Measurements from ENCODE around the gene PTPRF.

DNA sequence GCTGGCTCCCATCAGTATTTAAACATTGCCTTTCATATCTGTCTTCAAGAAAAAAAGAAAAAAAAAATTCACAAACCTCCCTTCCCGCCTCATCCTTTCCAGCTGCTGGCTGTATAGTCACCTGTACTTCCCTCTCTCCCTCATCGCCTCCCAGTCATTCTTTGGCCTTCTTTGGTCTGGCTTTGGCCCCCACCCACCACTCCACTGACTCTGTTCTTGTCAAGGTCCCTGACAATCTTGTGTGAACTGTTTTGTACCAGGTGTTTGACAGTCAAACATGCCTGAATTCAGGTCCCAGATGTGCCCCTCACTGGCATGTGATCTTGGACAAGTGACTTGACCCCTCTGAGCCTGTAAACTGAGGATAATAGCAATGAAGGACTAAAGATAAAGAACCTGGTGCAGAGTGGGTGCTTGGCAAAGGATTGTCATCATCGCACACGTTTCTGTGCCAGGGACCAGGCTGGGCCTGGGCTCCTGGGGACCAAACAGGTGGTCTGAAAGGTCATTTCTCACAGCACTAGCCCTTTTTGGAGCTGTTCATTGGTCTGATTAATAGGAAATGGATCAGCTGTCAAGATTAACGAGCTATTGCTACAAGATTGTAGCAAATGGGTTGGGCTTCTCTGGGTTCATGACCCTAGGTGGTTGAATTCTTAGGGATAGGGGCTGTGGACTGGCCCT, 21.5 kb downstream of the PTPRF start:
- TF ChIP-seq, protein P1, sequence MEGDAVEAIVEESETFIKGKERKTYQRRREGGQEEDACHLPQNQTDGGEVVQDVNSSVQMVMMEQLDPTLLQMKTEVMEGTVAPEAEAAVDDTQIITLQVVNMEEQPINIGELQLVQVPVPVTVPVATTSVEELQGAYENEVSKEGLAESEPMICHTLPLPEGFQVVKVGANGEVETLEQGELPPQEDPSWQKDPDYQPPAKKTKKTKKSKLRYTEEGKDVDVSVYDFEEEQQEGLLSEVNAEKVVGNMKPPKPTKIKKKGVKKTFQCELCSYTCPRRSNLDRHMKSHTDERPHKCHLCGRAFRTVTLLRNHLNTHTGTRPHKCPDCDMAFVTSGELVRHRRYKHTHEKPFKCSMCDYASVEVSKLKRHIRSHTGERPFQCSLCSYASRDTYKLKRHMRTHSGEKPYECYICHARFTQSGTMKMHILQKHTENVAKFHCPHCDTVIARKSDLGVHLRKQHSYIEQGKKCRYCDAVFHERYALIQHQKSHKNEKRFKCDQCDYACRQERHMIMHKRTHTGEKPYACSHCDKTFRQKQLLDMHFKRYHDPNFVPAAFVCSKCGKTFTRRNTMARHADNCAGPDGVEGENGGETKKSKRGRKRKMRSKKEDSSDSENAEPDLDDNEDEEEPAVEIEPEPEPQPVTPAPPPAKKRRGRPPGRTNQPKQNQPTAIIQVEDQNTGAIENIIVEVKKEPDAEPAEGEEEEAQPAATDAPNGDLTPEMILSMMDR (IDR thresholded peaks at IDR 0.05), result no peak
- TF ChIP-seq POLR2A (IDR thresholded peaks at IDR 0.05), result no peak
